Body of pancreas (tissue), 4 donors: ENCODE measurements around the gene KIZ. TPM values are rescaled to one million over a fixed set of nuclear protein-coding genes. Genes with fewer than 3 reads are reported as not detected.

Source experiments
- ATAC-seq: fragments of 150-250 bp; one replicate; pipeline ENCODE4 v1.9.1; 2016
- DNase-seq, 4 donors: peaks; one replicate each; pipeline ENCODE4 v3.0.0-alpha.2; 2019
- H3K27ac ChIP-seq, 4 donors: fragments of 200-600 bp; sonication (generic); 1 replicate in 3 of 4; 2 replicates in 1 of 4; pipeline versions ENCODE4 v1.5.1 to v1.6.1; 2016 to 2019; ENCODE audit warnings: mild to moderate bottlenecking in 1 of 4, mixed read lengths in 1 of 4, moderate library complexity in 1 of 4
- H3K27me3 ChIP-seq, 2 donors: fragments of 200-600 bp; sonication (generic); one replicate each; pipeline ENCODE4 v1.6.0; 2016; ENCODE audit warnings: mild to moderate bottlenecking in 1 of 2
- H3K36me3 ChIP-seq, 2 donors: fragments of 200-600 bp; sonication (generic); replicated peaks in 1 of 2; 2 replicates each; pipeline ENCODE4 v1.5.1; 2016; ENCODE audit warnings: low read depth in 2 of 2; ENCODE audit not compliant: insufficient read depth in 1 of 2
- H3K4me1 ChIP-seq: fragments of 200-600 bp; sonication (generic); one replicate; pipeline ENCODE4 v1.6.0; 2016
- H3K4me3 ChIP-seq, 2 donors: fragments of 200-600 bp; sonication (generic); 1 replicate in 1 of 2; 2 replicates in 1 of 2; pipeline ENCODE4 v1.5.1; 2016 to 2019
- H3K9me3 ChIP-seq, 3 donors: fragments of 200-600 bp; sonication (generic); 1 replicate in 2 of 3; 2 replicates in 1 of 3; pipeline ENCODE4 v1.5.1; 2016
- POLR2A ChIP-seq, 3 donors: fragments of 450-650 bp; IDR thresholded peaks; one replicate each; pipeline ENCODE4 v1.6.1; 2016; ENCODE audit warnings: antibody characterized with exemption in 3 of 3, mild to moderate bottlenecking in 2 of 3
- WGBS, 2 donors: methylation state at CpG; one replicate each; pipeline ENCODE4 v1.1.5; 2017; 5-methylcytosine and 5-hydroxymethylcytosine counted together
- intact Hi-C: fragments of 100-400 bp; cut with DNase I; formaldehyde crosslinking; loops from one replicate; pipeline ENCODE4 v1.15.1; 2023
- total RNA-seq, 2 donors: library from RNA; depleted of rRNA; stranded (reverse); fragments of >200 nt; gene quantifications; one replicate each; pipeline ENCODE4 v1.1.0, GENCODE V29; 2016
- TF ChIP-seq, protein P1 (sequence below), 7 experiments: fragments of 450-650 bp in 4 of 7; fragments of 200-600 bp in 3 of 7; sonication (generic) in 3 of 7; IDR thresholded peaks; one replicate each; pipeline ENCODE4 v1.5.1; 2016 to 2019; ENCODE audit warnings: antibody characterized with exemption in 7 of 7

KIZ gene
- total RNA-seq, 2 donors from 2014 or later, result 17.1 to 28.7 TPM

DNA sequence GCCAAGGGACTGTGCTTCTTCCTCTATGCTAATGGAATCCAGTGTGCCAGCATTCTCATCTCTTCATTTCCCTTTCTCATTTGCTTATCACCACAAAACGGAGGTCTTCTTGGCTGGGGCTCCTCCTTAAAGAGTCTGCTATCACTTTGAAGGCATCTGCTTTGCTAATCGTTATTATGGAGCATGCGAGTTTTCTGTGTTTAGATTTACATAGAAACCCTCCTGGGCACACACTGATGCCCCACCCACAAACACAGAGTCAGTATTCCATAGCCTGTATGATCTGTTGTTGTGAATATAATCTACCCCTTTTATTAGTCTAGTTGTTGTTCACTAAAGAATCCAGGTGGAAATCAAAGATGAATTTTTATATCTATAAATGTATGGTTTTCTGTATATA lies 93.8 kb downstream of the KIZ start:
- H3K4me3 ChIP-seq, result no peak overlapping the region
- no peak overlapping the region for H3K27ac ChIP-seq
- TF ChIP-seq, protein P1, sequence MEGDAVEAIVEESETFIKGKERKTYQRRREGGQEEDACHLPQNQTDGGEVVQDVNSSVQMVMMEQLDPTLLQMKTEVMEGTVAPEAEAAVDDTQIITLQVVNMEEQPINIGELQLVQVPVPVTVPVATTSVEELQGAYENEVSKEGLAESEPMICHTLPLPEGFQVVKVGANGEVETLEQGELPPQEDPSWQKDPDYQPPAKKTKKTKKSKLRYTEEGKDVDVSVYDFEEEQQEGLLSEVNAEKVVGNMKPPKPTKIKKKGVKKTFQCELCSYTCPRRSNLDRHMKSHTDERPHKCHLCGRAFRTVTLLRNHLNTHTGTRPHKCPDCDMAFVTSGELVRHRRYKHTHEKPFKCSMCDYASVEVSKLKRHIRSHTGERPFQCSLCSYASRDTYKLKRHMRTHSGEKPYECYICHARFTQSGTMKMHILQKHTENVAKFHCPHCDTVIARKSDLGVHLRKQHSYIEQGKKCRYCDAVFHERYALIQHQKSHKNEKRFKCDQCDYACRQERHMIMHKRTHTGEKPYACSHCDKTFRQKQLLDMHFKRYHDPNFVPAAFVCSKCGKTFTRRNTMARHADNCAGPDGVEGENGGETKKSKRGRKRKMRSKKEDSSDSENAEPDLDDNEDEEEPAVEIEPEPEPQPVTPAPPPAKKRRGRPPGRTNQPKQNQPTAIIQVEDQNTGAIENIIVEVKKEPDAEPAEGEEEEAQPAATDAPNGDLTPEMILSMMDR (IDR thresholded peaks at IDR 0.05), result no peak
- no peak for TF ChIP-seq POLR2A (IDR thresholded peaks at IDR 0.05)
- DNase-seq (no peak), ATAC-seq (no peak)
- H3K36me3 ChIP-seq, result no peaks in the 10 kb centered on the region
- WGBS, 2 donors, result 64 to 74% methylated on average over 3 of the region's 3 CpGs
- intact Hi-C loops, result no loop called here
- H3K27me3 ChIP-seq, result no peaks in the 10 kb centered on the region
- H3K9me3 ChIP-seq, result no peaks in the 10 kb centered on the region
- H3K4me1 ChIP-seq, result no peaks in the 10 kb centered on the region

DNA sequence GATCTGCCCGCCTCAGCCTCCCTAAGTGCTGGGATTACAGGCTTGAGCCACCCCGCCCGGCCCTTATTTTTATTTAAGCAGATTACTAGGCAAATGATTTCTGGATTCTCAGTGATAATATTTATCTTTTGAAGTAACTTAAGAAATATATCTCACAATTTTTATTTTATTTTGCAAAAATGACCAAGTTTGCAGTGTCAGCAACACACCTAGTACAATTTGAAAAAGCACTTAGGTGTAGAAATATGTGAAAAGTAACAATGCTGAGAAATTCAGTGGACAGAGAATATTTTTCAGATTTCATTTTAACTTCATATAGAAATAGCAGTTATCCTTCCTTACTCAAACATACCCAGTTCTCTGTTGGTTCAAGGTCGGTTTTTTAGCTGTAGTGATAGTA lies 98.3 kb downstream of the KIZ start:
- Histone ChIP-seq H3K27ac (no peak overlapping the region), H3K4me1 (no peaks in the 10 kb centered on the region), H3K9me3 (no peaks in the 10 kb centered on the region), H3K36me3 (no peaks in the 10 kb centered on the region), H3K27me3 (no peaks in the 10 kb centered on the region), H3K4me3 (no peak overlapping the region)
- no peak for DNase-seq
- no peak for ATAC-seq
- WGBS, 2 donors, result 72 to 82% methylated on average over 4 of the region's 4 CpGs
- intact Hi-C loops, result no loop called here
- TF ChIP-seq, protein P1 (IDR thresholded peaks at IDR 0.05), result no peak
- no peak for TF ChIP-seq POLR2A (IDR thresholded peaks at IDR 0.05)

DNA sequence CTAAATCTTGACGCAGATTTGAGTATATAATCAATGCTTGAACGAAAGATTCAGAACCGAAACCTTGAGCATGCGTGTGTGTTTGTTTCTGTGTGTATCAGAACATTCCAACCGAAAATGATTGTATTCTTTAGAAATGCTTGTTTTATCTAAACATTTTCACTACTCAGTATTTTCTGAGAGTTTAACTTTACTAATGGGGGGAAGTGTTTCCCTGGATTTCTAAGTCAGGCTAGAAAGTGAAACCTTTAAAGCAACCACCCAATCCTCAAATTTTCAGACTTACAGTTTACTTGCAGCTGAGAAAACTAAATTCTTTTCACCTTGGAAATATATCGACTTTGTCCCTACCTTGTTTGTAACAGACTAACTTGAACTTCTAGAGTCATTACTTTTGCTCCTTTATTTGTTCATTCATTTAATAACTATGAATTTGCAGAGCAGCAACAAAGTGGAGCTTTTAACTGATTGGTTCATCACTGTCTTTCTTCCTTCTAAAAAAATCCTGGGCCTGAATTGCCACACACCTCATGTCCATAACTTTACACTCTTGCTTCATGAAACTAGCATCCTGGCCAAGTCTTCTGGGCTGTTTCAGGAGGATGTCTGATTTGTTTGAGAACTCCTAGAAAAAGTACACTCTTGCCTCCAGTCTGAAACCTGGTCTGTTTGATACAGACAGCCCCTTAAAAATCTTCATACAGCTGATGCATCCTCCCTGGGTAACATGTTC lies 99.5 kb downstream of the KIZ start:
- H3K27ac ChIP-seq, result no peak overlapping the region
- no peaks in the 10 kb centered on the region for H3K4me1 ChIP-seq
- TF ChIP-seq, protein P1 (IDR thresholded peaks at IDR 0.05), result no peak
- TF ChIP-seq POLR2A (IDR thresholded peaks at IDR 0.05), result no peak
- ATAC-seq (no peak), DNase-seq (no peak)
- intact Hi-C loops, result no loop called here
- H3K27me3 ChIP-seq, result no peaks in the 10 kb centered on the region
- H3K4me3 ChIP-seq, result no peak overlapping the region
- peaks cover 0 to 3% of the 10 kb centered on the region in 2 donors for H3K36me3 ChIP-seq
- no peaks in the 10 kb centered on the region for H3K9me3 ChIP-seq
- 59 to 68% methylated on average over 6 of the region's 6 CpGs for WGBS, 2 donors

DNA sequence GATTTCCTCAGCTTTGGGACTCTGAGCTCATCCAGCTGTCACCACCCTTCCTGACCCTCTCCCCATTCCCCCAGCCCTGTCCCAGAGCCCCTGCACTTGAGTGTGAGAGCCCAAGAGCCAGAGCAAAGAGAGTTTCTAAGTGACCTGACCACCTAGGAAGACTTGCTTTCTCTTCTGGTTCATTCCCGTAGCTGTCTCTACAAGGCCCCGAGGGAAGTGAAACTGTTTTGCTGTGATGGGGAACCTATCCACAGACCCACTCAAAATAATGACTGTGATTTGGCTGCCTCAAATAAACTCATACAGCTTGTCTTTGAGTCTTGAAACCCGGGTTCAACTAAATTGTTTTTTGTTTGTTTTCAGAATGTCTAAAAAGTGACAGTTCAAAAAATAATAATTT lies 102.6 kb downstream of the KIZ start:
- Histone ChIP-seq H3K4me3 (no peak overlapping the region), H3K27ac (no peak overlapping the region), H3K4me1 (no peaks in the 10 kb centered on the region), H3K9me3 (no peaks in the 10 kb centered on the region), H3K36me3 (peaks cover 0 to 3% of the 10 kb centered on the region in 2 donors), H3K27me3 (no peaks in the 10 kb centered on the region)
- TF ChIP-seq, protein P1 (IDR thresholded peaks at IDR 0.05), result no peak
- TF ChIP-seq POLR2A (IDR thresholded peaks at IDR 0.05), result no peak
- ATAC-seq (no peak), DNase-seq (no peak)
- WGBS, 2 donors, result 74 to 77% methylated on average over 3 of the region's 3 CpGs
- intact Hi-C loops, result no loop called here

DNA sequence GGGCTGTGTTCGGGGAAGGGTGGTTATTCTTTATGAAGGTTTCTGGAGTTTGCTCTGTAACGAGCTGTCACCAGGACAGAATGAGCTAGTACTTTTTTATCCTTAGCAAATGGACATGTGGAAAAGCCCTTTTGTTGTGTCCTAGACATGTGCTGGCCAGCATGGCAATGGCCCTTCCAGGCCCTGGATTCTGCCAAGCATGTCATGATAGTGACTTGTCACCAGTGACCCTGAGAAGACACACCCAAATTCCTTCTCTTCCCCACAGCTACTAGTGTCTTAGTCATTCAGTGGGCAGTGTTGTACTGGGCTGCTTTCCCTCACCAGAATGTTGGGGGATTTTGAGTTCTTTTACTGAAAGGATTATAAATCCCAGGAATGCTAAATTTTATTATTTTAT lies 103.3 kb downstream of the KIZ start:
- 89 to 97% methylated on average over 2 of the region's 2 CpGs for WGBS, 2 donors
- TF ChIP-seq POLR2A (IDR thresholded peaks at IDR 0.05), result no peak
- TF ChIP-seq, protein P1 (IDR thresholded peaks at IDR 0.05), result no peak
- no peaks in the 10 kb centered on the region for H3K4me1 ChIP-seq
- H3K27ac ChIP-seq, result no peak overlapping the region
- intact Hi-C loops, result no loop called here
- no peak for ATAC-seq
- no peaks in the 10 kb centered on the region for H3K27me3 ChIP-seq
- peaks cover 0 to 3% of the 10 kb centered on the region in 2 donors for H3K36me3 ChIP-seq
- DNase-seq, result no peak
- H3K9me3 ChIP-seq, result no peaks in the 10 kb centered on the region
- H3K4me3 ChIP-seq, result no peak overlapping the region
